MM.1S (cell line): ENCODE results near the gene ANAPC5.
A peak's percentile ranks its signal among the peaks of the same experiment; 100 is the strongest.

Experiments
- DNase-seq: peaks from one replicate; pipeline ENCODE4 v3.0.0-alpha.2; 2015
- H2AFZ ChIP-seq: fragments of 300-600 bp; sonication (generic); 2 replicates; pipeline ENCODE4 v1.6.0; 2016; ENCODE audit warnings: antibody characterized with exemption, low read length
- H3F3A ChIP-seq: fragments of 300-600 bp; sonication (generic); 2 replicates; pipeline ENCODE4 v1.6.1; 2016; ENCODE audit warnings: mild to moderate bottlenecking, antibody characterized with exemption, low read length, moderate library complexity, mixed read lengths; ENCODE audit not compliant: insufficient read depth
- H3K27ac ChIP-seq: fragments of 300-600 bp; sonication (generic); 2 replicates; pipeline ENCODE4 v1.5.1; 2016; ENCODE audit warnings: mild to moderate bottlenecking, low read length
- H3K27me3 ChIP-seq: fragments of 300-600 bp; sonication (generic); replicated peaks from 2 replicates; pipeline ENCODE4 v1.6.0; 2016; ENCODE audit warnings: low read length; ENCODE audit not compliant: insufficient read depth
- H3K36me3 ChIP-seq: fragments of 300-600 bp; sonication (generic); replicated peaks from 2 replicates; pipeline ENCODE4 v1.6.1; 2016; ENCODE audit warnings: mild to moderate bottlenecking, low read length, mixed read lengths; ENCODE audit not compliant: insufficient read depth
- H3K4me1 ChIP-seq: fragments of 300-600 bp; sonication (generic); 2 replicates; pipeline ENCODE4 v1.6.1; 2016; ENCODE audit warnings: low read length, mixed read lengths
- H3K4me2 ChIP-seq: fragments of 300-600 bp; sonication (generic); 2 replicates; pipeline ENCODE4 v1.6.0; 2016; ENCODE audit warnings: low read depth, low read length
- H3K4me3 ChIP-seq: fragments of 300-600 bp; sonication (generic); 2 replicates; pipeline ENCODE4 v1.5.1; 2016; ENCODE audit warnings: low read length, mixed read lengths
- H3K79me2 ChIP-seq: fragments of 300-600 bp; sonication (generic); 2 replicates; pipeline ENCODE4 v1.6.1; 2016; ENCODE audit warnings: mixed run types, low read length, mixed read lengths
- H3K9ac ChIP-seq: fragments of 300-600 bp; sonication (generic); 2 replicates; pipeline ENCODE4 v1.6.1; 2016; ENCODE audit warnings: low read length, mixed read lengths
- H3K9me2 ChIP-seq: fragments of 300-600 bp; sonication (generic); replicated peaks from 2 replicates; pipeline ENCODE4 v1.6.1; 2016; ENCODE audit warnings: mild to moderate bottlenecking, low read length, mixed read lengths; ENCODE audit not compliant: insufficient read depth
- H3K9me3 ChIP-seq: fragments of 300-600 bp; sonication (generic); replicated peaks from 2 replicates; pipeline ENCODE4 v1.6.1; 2016; ENCODE audit warnings: mild to moderate bottlenecking, low read length, mixed read lengths; ENCODE audit not compliant: insufficient read depth
- H4K20me1 ChIP-seq: fragments of 300-600 bp; sonication (generic); 2 replicates; pipeline ENCODE4 v1.6.1; 2016; ENCODE audit warnings: mild to moderate bottlenecking, low read length, moderate library complexity, mixed read lengths; ENCODE audit not compliant: insufficient read depth
- CTCF ChIP-seq: fragments of 300-600 bp; sonication (generic); IDR thresholded peaks from 2 replicates; pipeline ENCODE4 v1.5.1; 2016; ENCODE audit warnings: antibody characterized with exemption, low read length, mixed read lengths
- EZH2 ChIP-seq: fragments of 300-600 bp; sonication (generic); optimal IDR thresholded peaks from 2 replicates; pipeline ENCODE3; 2017; ENCODE audit warnings: low read depth, mild to moderate bottlenecking, antibody characterized with exemption, low read length, mixed read lengths
- EZH2phosphoT487 ChIP-seq: fragments of 300-600 bp; sonication (generic); IDR thresholded peaks from 2 replicates; pipeline ENCODE4 v1.6.1; 2018; ENCODE audit warnings: antibody characterized with exemption, low read length

The ANAPC5 gene

DNA sequence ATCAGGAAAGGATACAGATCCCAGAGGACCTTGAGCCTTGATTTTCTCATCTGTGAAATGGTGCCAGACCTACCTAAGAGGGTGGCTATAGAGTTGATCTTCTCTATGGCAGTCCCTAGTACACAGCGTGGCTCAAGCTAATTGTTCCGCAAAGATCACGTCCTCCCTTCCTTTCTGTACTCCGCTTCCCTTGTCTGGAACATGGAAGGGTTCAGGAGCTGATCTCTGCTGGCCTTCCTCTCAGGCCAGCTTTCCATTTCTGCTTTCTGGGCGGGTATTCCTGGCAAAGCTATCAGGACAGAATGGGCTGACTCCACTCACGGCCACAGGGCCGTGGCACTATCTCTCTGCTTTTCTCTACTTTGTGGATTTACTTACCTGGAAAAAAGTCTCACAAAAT is 62.2 kb downstream of the ANAPC5 start:
- H3K27ac ChIP-seq, result no peak overlapping the region
- no peak for TF ChIP-seq CTCF
- no peak for TF ChIP-seq EZH2
- TF ChIP-seq EZH2phosphoT487, result no peak
- peaks cover 12% of the 10 kb centered on the region for H3K4me1 ChIP-seq
- no peaks in the 10 kb centered on the region for H3K9me3 ChIP-seq
- no peak for DNase-seq
- H3K36me3 ChIP-seq, result no peaks in the 10 kb centered on the region
- no peaks in the 10 kb centered on the region for H3K9me2 ChIP-seq
- H4K20me1 ChIP-seq, result no peaks in the 10 kb centered on the region
- H3K9ac ChIP-seq, result no peak overlapping the region
- no peak overlapping the region for H3K4me2 ChIP-seq
- H3K4me3 ChIP-seq, result no peak overlapping the region
- H2AFZ ChIP-seq, result no peak overlapping the region
- H3K79me2 ChIP-seq, result peaks cover 70% of the 10 kb centered on the region
- no peaks in the 10 kb centered on the region for H3K27me3 ChIP-seq
- peaks cover 8% of the 10 kb centered on the region; the same call in 1 of the 2 replicates for H3F3A ChIP-seq

DNA sequence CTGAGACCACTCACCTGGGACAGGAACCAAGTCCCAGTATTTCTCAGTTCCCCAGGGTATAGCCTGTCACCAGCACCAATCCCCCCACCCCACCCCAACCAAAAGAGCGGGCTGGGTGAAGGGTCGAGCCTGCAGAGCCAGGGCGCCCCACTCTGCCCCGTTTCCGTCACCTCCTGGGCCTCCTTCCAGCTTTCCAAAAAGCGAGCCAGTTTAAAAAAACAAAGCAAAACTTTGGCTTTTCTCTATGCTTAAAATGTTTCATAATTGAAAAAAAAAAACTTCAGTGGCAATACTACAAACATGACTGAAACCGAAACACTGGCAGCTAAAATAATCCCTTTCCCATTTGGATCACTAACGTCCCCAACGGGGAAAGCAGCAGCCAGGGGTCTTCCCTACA is 63.2 kb downstream of the ANAPC5 start:
- H3F3A ChIP-seq, result peaks cover 8% of the 10 kb centered on the region; the same call in 1 of the 2 replicates
- no peaks in the 10 kb centered on the region for H3K9me3 ChIP-seq
- no peaks in the 10 kb centered on the region for H3K27me3 ChIP-seq
- TF ChIP-seq CTCF (no peak), EZH2 (no peak), EZH2phosphoT487 (no peak)
- H3K36me3 ChIP-seq, result no peaks in the 10 kb centered on the region
- H3K9me2 ChIP-seq, result no peaks in the 10 kb centered on the region
- peak overlapping the region; percentile 18; the same call in 1 of the 2 replicates for H3K27ac ChIP-seq
- no peaks in the 10 kb centered on the region for H4K20me1 ChIP-seq
- H3K9ac ChIP-seq, result no peak overlapping the region
- no peak overlapping the region for H2AFZ ChIP-seq
- no peak overlapping the region for H3K4me3 ChIP-seq
- peak overlapping the region; percentile 65; the same call in 1 of the 2 replicates for H3K4me2 ChIP-seq
- DNase-seq, result no peak
- peaks cover 12% of the 10 kb centered on the region for H3K4me1 ChIP-seq
- peaks cover 61% of the 10 kb centered on the region for H3K79me2 ChIP-seq

DNA sequence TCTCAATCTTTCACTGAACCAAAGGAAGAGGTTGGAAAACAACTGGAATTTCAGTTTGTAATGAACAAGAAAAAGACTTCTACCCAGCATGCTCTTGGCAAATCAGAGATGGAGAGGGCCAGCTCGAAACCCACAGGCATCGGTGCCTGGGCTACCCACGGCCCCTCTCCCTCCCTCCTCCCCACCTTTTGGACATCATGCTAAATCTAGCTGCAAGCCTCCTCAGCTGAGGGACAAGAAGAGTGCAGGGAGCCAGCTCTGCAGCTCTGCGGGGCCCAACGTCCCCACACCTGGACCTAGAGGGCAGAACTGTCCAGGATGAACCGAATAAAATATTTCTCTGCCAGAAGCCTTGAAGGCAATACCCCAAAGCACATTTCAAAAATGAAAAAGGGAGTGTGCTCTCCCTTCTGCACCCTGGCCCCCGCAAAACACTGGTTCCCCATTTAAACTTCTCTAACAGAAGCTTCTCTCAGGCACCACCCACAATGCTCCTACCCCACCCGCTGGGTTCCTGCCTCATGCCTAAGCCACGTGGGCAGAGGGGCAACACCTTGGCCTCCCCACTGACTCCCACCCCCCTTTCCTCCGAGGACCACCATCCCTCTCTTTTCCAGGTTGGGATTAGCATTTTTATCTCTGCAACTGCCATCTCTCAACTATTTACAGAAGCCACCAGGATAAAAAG is 63.9 kb downstream of the ANAPC5 start:
- H3K79me2 ChIP-seq, result peaks cover 57% of the 10 kb centered on the region

More for the DNA sequence above, 63.9 kb downstream of the ANAPC5 start:
- no peak overlapping the region for H3K9ac ChIP-seq
- no peaks in the 10 kb centered on the region for H3K27me3 ChIP-seq
- no peak for TF ChIP-seq EZH2phosphoT487
- no peak for TF ChIP-seq EZH2
- TF ChIP-seq CTCF, result no peak
- no peak overlapping the region for H2AFZ ChIP-seq
- H4K20me1 ChIP-seq, result no peaks in the 10 kb centered on the region
- H3K27ac ChIP-seq, result no peak overlapping the region; the same call in 1 of the 2 replicates
- DNase-seq, result no peak
- no peaks in the 10 kb centered on the region for H3K9me3 ChIP-seq
- no peaks in the 10 kb centered on the region for H3K36me3 ChIP-seq
- H3F3A ChIP-seq, result peaks cover 5% of the 10 kb centered on the region; the same call in 1 of the 2 replicates
- H3K4me1 ChIP-seq, result peaks cover 12% of the 10 kb centered on the region
- H3K9me2 ChIP-seq, result no peaks in the 10 kb centered on the region
- H3K4me3 ChIP-seq, result no peak overlapping the region
- peak overlapping the region; percentile 45 for H3K4me2 ChIP-seq
